ENCODE results near the gene ZMYND15.

ZMYND15 gene

DNA sequence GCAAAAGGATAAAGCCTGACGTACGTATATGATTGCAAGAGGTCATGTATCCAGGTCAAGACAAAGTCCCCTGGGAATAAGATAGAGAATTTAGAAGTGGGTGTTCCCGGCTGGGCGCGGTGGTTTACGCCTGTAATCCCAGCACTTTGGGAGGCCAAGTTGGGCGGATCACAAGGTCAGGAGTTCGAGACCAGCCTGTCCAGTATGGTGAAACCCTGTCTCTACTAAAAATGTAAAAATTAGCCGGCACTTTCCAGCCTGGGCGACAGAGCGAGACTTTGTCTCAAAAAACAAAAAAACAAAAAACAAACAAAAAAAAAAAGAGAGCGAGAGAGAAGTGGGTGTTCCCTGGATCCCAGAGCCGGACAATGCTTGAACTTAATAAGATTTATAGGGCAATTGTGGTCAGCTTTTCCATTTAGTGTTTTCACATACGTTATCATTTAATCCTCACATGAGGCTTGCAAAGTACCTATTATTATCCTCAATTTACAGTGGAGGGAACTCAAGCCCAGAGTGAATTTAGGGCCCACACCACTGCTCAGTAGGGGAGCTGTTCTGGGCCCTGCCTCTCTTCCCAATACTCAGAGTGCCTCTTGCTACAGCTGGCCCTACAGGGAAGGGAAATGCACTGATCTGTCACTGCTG, 48.6 kb downstream of the ZMYND15 start:
- no peak for DNase-seq

DNA sequence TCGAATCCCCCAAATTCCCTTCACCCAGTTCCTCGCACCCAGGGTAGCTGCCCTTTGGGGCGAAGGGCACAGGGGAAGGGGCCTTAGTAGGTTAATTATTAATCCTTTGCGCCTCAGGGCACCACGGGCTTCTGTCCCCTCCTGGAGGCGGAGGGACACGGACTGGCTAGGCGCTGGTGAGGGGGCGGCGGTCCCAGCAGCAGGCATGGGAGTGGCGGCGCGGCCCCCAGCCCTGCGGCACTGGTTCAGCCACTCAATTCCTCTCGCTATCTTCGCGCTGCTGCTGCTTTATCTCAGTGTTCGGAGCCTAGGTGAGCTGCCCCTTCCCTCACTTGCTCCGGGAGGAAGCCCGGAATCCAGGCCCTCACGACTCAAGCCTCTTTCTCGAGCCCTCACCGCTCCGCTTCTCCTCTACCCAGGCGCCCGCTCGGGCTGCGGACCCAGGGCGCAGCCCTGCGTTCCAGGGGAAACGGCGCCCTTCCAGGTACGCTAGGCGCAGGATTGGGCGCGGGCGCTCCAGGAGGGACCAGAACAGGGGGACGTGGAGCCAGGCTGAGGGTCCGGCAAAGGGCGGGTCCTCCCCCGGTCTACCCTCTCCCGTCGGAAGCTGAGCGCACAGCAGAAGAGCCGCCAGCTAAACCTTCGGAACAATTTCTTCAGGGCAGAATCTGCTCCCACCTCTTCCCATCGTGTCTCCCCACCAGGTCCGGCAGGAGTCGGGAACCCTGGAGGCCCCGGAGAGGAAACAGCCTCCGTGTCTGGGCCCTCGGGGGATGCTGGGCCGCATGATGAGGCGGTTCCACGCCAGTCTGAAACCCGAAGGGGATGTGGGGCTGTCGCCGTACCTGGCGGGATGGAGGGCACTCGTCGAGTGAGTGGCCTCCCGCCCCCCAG, 49.4 kb downstream of the ZMYND15 start, which contains the start of gene GLTPD2:
TSS of gene GLTPD2 (plus strand) at position 158 of the 894 bp plus-strand sequence. CDS start at position 206, 48 bp downstream.
- peak in 1 of 2 experiments; percentile 20 for DNase-seq

DNA sequence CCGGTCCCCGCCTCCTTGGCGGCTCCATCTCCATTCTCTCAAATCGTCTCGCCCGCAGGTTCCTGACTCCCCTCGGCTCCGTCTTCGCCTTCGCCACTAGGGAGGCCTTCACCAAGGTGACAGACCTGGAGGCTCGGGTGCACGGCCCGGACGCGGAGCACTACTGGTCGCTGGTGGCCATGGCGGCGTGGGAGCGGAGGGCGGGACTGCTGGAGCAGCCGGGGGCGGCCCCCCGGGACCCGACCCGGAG, 50.0 kb downstream of the ZMYND15 start:
- no peak for DNase-seq

DNA sequence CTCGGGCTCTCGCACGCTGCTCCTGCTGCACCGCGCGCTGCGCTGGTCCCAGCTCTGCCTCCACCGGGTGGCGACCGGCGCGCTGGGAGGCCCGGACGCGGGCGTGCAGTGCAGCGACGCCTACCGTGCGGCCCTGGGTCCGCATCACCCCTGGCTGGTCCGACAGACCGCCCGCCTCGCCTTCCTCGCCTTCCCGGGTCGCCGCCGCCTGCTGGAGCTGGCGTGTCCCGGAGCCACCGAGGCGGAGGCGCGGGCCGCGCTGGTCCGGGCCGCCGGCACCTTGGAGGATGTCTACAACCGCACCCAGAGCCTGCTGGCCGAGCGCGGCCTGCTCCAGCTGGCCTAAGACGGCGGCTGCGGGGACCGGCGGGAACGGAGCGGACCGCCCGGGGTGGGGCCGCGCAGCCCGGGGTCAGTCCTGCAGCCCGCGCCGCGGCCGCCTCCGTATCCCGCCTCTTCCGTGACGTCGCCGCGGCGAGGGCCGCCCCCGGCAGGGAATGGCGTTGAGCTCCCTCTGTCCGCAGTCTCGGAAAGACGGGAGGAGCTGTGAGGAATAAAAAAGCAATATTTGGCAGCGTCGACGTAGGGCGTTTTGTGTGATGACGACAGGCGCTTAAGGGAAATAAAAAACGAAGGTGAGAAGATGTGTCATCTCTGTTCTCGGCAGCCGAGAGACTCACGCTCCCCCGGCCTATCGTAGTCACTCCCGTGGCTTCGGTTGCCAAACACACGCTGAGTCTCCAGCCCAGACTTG, 50.5 kb downstream of the ZMYND15 start:
- peak; percentile 38 to 73 for DNase-seq

DNA sequence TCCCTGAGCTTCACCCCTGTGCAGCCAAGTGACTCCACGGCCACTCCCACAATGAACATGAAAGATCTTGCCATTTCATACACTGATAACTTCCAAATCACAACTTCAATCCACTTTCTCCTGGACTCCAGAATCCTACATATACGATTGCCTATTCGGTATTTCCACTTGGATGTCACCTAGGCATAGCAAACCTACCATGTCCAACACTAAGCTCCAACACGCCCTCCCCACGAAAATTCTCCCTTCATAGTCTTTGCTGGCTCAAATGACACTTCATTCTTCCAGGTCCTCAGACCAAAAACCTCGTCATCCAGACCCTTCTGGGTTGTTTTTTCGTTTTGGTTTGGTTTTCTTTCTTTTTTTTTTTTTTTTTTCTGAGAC, 51.1 kb downstream of the ZMYND15 start:
- no peak for DNase-seq

DNA sequence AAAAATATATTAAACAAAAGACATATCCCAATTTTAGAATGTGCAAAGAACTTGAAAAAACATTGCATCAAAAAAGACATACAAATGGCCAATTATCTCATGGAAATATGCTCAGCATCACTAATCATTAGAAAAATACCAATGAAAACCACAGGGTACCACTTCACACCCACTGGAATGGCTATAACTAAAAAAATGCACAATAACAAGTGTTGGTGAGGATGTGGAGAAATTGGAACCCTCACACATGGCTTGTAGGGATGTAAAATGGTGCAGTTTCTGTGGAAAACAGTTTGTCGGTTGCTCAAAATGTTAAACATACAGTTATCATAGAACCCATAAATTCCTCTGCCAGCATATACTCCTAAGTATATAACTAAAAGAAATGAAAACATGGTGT, 55.5 kb downstream of the ZMYND15 start:
- no peak for DNase-seq

Data from NCI-H524 (cell line).